ENCODE results near the gene PCSK1. TPM values are rescaled to one million over a fixed set of nuclear protein-coding genes. Genes with fewer than 3 reads are reported as not detected.

Gene PCSK1
- total RNA-seq, 1 experiment from 2014 or later = 0.41 TPM

- no peaks in the 10 kb centered on the region for H3K36me3 Mint-ChIP-seq (ENCODE audit: insufficient read depth, unreplicated experiment)
- H3K9me3 Mint-ChIP-seq (ENCODE audit: unreplicated experiment) = no peaks in the 10 kb centered on the region
- peaks cover 11% of the 10 kb centered on the region for H3K27me3 Mint-ChIP-seq (ENCODE audit: insufficient read depth, unreplicated experiment)
- no peaks in the 10 kb centered on the region for H3K4me1 Mint-ChIP-seq (ENCODE audit: low read depth, unreplicated experiment)
- intact Hi-C loops (cut with micrococcal nuclease; ENCODE audit: unreplicated experiment) = no loop called here
- H3K36me3 ChIP-seq (ENCODE audit: control insufficient read depth, insufficient read depth, low read length) = no peaks in the 10 kb centered on the region
- H3K4me1 ChIP-seq = no peaks in the 10 kb centered on the region
- CTCF ChIA-PET = no interaction called here
- H3K4me3 ChIP-seq (ENCODE audit: low read depth, low read length) = no peak overlapping the region
- BruUV-seq (replicated peaks) = no TSS peak
- H3K4me3 Mint-ChIP-seq (ENCODE audit: unreplicated experiment) = no peak overlapping the region
- TF ChIP-seq, protein P1, sequence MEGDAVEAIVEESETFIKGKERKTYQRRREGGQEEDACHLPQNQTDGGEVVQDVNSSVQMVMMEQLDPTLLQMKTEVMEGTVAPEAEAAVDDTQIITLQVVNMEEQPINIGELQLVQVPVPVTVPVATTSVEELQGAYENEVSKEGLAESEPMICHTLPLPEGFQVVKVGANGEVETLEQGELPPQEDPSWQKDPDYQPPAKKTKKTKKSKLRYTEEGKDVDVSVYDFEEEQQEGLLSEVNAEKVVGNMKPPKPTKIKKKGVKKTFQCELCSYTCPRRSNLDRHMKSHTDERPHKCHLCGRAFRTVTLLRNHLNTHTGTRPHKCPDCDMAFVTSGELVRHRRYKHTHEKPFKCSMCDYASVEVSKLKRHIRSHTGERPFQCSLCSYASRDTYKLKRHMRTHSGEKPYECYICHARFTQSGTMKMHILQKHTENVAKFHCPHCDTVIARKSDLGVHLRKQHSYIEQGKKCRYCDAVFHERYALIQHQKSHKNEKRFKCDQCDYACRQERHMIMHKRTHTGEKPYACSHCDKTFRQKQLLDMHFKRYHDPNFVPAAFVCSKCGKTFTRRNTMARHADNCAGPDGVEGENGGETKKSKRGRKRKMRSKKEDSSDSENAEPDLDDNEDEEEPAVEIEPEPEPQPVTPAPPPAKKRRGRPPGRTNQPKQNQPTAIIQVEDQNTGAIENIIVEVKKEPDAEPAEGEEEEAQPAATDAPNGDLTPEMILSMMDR (IDR thresholded peaks at IDR 0.05; ENCODE audit: insufficient read depth in 1 of 2, low read depth in 1 of 2, low read length in 1 of 2, severe bottlenecking in 1 of 2, unreplicated experiment in 1 of 2) = no peak
- POLR2A ChIA-PET = no interaction called here
- DNase-seq = no peak
- no peaks in the 10 kb centered on the region for H3K27me3 ChIP-seq (replicated peaks; ENCODE audit: control insufficient read depth, insufficient read depth, low read length)
- H3K9me3 ChIP-seq = no peaks in the 10 kb centered on the region
- no peak overlapping the region for H3K27ac Mint-ChIP-seq (ENCODE audit: unreplicated experiment)
Measured at GRCh38 chr5:96463091-96463490, 30.0 kb upstream of the PCSK1 start.

GRCh38 chr5:96459313-96460121 lies 26.5 kb upstream of the PCSK1 start:
- TF ChIP-seq, protein P1 (IDR thresholded peaks at IDR 0.05; ENCODE audit: insufficient read depth in 1 of 2, low read depth in 1 of 2, low read length in 1 of 2, severe bottlenecking in 1 of 2, unreplicated experiment in 1 of 2) = no peak
- Histone ChIP-seq H3K36me3 (ENCODE audit: control insufficient read depth, insufficient read depth, low read length) (no peaks in the 10 kb centered on the region), H3K9me3 (no peaks in the 10 kb centered on the region), H3K4me1 (no peaks in the 10 kb centered on the region), H3K4me3 (ENCODE audit: low read depth, low read length) (no peak overlapping the region), H3K27me3 (replicated peaks; ENCODE audit: control insufficient read depth, insufficient read depth, low read length) (no peaks in the 10 kb centered on the region)
- no TSS peak for BruUV-seq (replicated peaks)
- no peaks in the 10 kb centered on the region for H3K4me1 Mint-ChIP-seq (ENCODE audit: low read depth, unreplicated experiment)
- no peaks in the 10 kb centered on the region for H3K36me3 Mint-ChIP-seq (ENCODE audit: insufficient read depth, unreplicated experiment)
- no peak overlapping the region for H3K27ac Mint-ChIP-seq (ENCODE audit: unreplicated experiment)
- H3K4me3 Mint-ChIP-seq (ENCODE audit: unreplicated experiment) = no peak overlapping the region
- POLR2A ChIA-PET = interaction anchor here (0.6 kb wide), 1 partner anchor 905 kb away, joined by 3 read pairs; the partner anchor contains the start of genes ARSK and SKIC3
- peaks cover 15% of the 10 kb centered on the region for H3K27me3 Mint-ChIP-seq (ENCODE audit: insufficient read depth, unreplicated experiment)
- CTCF ChIA-PET = no interaction called here
- no peaks in the 10 kb centered on the region for H3K9me3 Mint-ChIP-seq (ENCODE audit: unreplicated experiment)
- intact Hi-C loops (cut with micrococcal nuclease; ENCODE audit: unreplicated experiment) = no loop called here
- no peak for DNase-seq

- H3K4me3 ChIP-seq (ENCODE audit: low read depth, low read length) = no peak overlapping the region
- H3K4me1 ChIP-seq = no peaks in the 10 kb centered on the region
- no peak for DNase-seq
- Mint-ChIP-seq H3K9me3 (ENCODE audit: unreplicated experiment) (no peaks in the 10 kb centered on the region), H3K4me1 (ENCODE audit: low read depth, unreplicated experiment) (no peaks in the 10 kb centered on the region), H3K27ac (ENCODE audit: unreplicated experiment) (no peak overlapping the region), H3K4me3 (ENCODE audit: unreplicated experiment) (no peak overlapping the region), H3K27me3 (ENCODE audit: insufficient read depth, unreplicated experiment) (peaks cover 11% of the 10 kb centered on the region), H3K36me3 (ENCODE audit: insufficient read depth, unreplicated experiment) (no peaks in the 10 kb centered on the region)
- intact Hi-C loops (cut with micrococcal nuclease; ENCODE audit: unreplicated experiment) = no loop called here
- H3K36me3 ChIP-seq (ENCODE audit: control insufficient read depth, insufficient read depth, low read length) = no peaks in the 10 kb centered on the region
- ChIA-PET CTCF (no interaction called here), POLR2A (no interaction called here)
- H3K9me3 ChIP-seq = no peaks in the 10 kb centered on the region
- TF ChIP-seq, protein P1 (IDR thresholded peaks at IDR 0.05; ENCODE audit: insufficient read depth in 1 of 2, low read depth in 1 of 2, low read length in 1 of 2, severe bottlenecking in 1 of 2, unreplicated experiment in 1 of 2) = no peak
- H3K27me3 ChIP-seq (replicated peaks; ENCODE audit: control insufficient read depth, insufficient read depth, low read length) = no peaks in the 10 kb centered on the region
- no TSS peak for BruUV-seq (replicated peaks)
Measured at GRCh38 chr5:96458176-96458575, 25.1 kb upstream of the PCSK1 start.
